Measurements from ENCODE around the gene LACC1. TPM values are rescaled to one million over a fixed set of nuclear protein-coding genes. Genes with fewer than 3 reads are reported as not detected.

Gene LACC1
- total and polyA plus RNA-seq, 2 of the 8 experiments (the other 6 are each of a cell fraction or from before 2014, with no cell fraction given): 0.57 to 3.6 TPM

DNA sequence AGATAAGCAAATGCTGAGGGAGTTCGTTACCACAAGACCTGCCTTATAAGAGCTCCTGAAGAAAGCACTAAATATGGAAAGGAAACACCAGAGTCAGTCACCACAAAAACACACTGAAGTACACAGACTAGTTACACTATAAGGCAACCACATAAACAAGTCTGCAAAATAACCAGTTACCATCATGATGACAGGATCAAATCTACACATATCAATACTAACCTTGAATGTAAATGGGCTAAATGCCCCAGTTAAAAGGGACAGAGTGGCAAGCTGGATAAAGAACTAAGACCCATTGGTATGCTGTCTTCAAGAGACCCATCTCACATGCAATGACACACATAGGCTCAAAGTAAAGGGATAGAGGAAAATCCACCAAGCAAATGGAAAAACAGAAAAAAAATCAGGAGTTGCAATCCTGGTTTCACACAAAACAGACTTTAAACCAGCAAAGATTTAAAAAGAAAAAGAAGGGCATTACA is 26.7 kb upstream of the LACC1 start (continued):
- TF ChIP-seq, protein P1, sequence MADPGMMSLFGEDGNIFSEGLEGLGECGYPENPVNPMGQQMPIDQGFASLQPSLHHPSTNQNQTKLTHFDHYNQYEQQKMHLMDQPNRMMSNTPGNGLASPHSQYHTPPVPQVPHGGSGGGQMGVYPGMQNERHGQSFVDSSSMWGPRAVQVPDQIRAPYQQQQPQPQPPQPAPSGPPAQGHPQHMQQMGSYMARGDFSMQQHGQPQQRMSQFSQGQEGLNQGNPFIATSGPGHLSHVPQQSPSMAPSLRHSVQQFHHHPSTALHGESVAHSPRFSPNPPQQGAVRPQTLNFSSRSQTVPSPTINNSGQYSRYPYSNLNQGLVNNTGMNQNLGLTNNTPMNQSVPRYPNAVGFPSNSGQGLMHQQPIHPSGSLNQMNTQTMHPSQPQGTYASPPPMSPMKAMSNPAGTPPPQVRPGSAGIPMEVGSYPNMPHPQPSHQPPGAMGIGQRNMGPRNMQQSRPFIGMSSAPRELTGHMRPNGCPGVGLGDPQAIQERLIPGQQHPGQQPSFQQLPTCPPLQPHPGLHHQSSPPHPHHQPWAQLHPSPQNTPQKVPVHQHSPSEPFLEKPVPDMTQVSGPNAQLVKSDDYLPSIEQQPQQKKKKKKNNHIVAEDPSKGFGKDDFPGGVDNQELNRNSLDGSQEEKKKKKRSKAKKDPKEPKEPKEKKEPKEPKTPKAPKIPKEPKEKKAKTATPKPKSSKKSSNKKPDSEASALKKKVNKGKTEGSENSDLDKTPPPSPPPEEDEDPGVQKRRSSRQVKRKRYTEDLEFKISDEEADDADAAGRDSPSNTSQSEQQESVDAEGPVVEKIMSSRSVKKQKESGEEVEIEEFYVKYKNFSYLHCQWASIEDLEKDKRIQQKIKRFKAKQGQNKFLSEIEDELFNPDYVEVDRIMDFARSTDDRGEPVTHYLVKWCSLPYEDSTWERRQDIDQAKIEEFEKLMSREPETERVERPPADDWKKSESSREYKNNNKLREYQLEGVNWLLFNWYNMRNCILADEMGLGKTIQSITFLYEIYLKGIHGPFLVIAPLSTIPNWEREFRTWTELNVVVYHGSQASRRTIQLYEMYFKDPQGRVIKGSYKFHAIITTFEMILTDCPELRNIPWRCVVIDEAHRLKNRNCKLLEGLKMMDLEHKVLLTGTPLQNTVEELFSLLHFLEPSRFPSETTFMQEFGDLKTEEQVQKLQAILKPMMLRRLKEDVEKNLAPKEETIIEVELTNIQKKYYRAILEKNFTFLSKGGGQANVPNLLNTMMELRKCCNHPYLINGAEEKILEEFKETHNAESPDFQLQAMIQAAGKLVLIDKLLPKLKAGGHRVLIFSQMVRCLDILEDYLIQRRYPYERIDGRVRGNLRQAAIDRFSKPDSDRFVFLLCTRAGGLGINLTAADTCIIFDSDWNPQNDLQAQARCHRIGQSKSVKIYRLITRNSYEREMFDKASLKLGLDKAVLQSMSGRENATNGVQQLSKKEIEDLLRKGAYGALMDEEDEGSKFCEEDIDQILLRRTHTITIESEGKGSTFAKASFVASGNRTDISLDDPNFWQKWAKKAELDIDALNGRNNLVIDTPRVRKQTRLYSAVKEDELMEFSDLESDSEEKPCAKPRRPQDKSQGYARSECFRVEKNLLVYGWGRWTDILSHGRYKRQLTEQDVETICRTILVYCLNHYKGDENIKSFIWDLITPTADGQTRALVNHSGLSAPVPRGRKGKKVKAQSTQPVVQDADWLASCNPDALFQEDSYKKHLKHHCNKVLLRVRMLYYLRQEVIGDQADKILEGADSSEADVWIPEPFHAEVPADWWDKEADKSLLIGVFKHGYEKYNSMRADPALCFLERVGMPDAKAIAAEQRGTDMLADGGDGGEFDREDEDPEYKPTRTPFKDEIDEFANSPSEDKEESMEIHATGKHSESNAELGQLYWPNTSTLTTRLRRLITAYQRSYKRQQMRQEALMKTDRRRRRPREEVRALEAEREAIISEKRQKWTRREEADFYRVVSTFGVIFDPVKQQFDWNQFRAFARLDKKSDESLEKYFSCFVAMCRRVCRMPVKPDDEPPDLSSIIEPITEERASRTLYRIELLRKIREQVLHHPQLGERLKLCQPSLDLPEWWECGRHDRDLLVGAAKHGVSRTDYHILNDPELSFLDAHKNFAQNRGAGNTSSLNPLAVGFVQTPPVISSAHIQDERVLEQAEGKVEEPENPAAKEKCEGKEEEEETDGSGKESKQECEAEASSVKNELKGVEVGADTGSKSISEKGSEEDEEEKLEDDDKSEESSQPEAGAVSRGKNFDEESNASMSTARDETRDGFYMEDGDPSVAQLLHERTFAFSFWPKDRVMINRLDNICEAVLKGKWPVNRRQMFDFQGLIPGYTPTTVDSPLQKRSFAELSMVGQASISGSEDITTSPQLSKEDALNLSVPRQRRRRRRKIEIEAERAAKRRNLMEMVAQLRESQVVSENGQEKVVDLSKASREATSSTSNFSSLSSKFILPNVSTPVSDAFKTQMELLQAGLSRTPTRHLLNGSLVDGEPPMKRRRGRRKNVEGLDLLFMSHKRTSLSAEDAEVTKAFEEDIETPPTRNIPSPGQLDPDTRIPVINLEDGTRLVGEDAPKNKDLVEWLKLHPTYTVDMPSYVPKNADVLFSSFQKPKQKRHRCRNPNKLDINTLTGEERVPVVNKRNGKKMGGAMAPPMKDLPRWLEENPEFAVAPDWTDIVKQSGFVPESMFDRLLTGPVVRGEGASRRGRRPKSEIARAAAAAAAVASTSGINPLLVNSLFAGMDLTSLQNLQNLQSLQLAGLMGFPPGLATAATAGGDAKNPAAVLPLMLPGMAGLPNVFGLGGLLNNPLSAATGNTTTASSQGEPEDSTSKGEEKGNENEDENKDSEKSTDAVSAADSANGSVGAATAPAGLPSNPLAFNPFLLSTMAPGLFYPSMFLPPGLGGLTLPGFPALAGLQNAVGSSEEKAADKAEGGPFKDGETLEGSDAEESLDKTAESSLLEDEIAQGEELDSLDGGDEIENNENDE (IDR thresholded peaks at IDR 0.05; ENCODE audit: insufficient replicate concordance, low read length): no peak
- no peak for TF ChIP-seq HDAC6 (IDR thresholded peaks at IDR 0.05; ENCODE audit: low read depth, low read length)
- TF ChIP-seq TAF7 (optimal IDR thresholded peaks at IDR 0.05; ENCODE audit: borderline replicate concordance, low read depth, low read length): no peak
- no peak for TF ChIP-seq SIN3A (conservative IDR thresholded peaks at IDR 0.05 in 1 of 2, IDR thresholded peaks at IDR 0.05 in 1 of 2; ENCODE audit: low read depth in 1 of 2, low read length in 2 of 2)
- TF ChIP-seq, protein P2, sequence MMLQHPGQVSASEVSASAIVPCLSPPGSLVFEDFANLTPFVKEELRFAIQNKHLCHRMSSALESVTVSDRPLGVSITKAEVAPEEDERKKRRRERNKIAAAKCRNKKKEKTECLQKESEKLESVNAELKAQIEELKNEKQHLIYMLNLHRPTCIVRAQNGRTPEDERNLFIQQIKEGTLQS (IDR thresholded peaks at IDR 0.05; ENCODE audit: insufficient read depth, low read depth, low read length): no peak
- TF ChIP-seq MAFK (IDR thresholded peaks at IDR 0.05; ENCODE audit: low read depth, low read length): no peak
- no peak for TF ChIP-seq SP1 (IDR thresholded peaks at IDR 0.05; ENCODE audit: low read depth, low read length)
- TF ChIP-seq BRCA1 (IDR thresholded peaks at IDR 0.05; ENCODE audit: low read depth, low read length): no peak
- TF ChIP-seq KDM5A (IDR thresholded peaks at IDR 0.05; ENCODE audit: low read length): no peak
- TF ChIP-seq RXRA (IDR thresholded peaks at IDR 0.05; ENCODE audit: insufficient read depth, low read depth, low read length): no peak
